HG03095 (cell line): ENCODE results near the gene HAGH.
A peak's percentile ranks its signal among the peaks of the same experiment; 100 is the strongest.

Experiments
- ATAC-seq: cut with Tn5 transposase; IDR thresholded peaks from one replicate; pipeline ENCODE4 v1.9.1; 2021; ENCODE audit warnings: moderate library complexity; ENCODE audit not compliant: unreplicated experiment

The HAGH gene

GRCh38 chr16:1832838-1833454 is 6.3 kb upstream of the HAGH start:
- ATAC-seq = no peak

DNA sequence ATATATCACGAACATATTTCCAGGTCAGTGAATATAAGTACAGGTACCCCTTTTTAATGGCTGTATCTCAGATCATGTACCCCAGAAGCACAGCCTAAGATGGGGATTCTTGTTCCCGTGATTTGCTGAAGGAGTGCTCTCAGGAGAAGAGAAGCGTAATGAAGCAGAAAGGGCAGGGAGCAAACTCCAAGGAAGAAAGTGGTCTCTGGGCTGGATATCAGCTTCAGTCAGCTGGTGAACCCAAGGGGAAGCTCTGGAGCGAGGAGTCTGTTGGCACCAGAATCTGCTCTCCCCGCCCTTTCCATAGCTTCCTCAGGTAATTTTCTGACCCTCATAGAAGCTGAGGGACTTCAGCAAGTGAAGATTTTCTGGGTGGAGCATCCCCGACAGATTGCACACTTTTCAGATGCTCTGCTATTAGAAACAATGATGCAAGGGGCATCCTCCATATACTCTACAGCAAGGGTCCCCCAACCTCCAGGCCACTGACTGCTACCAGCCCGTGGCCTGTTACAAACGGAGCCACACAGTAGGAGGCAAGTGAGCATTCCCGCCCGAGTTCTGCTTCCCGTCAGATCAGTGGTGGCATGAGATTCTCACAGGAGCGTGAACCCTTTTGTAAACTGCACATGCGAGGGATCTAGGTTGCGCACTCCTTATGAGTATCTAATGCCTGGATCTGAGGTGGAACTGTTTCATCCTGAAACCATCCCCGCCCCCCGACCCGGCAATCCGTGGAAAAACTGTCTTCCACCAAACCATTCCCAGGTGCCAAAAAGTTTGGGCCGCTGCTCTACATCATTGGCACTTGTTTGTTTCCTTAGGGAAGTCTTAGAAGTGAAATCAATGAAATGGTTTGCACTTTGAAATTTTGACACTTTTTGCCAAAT is 4.8 kb upstream of the HAGH start:
- no peak for ATAC-seq

DNA sequence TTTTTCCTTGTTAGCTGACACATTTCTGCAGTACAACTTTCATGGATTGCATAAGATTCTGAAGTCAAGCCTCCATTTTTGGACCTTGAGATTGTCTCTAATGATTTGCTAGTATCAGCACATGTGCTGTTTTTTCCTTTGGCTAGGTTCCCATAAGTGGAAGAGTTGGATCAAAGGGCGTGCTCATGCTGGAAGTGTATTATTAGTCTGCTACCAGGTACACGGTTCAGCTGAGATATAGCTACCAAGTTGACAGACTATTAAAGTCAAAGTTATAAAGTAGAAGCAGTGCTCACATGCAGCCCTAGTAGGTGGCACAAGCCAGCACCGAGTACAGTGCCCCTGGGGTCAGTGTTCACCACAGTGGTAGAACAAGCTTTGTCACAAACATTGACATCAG is 3.6 kb upstream of the HAGH start:
- ATAC-seq = no peak

DNA sequence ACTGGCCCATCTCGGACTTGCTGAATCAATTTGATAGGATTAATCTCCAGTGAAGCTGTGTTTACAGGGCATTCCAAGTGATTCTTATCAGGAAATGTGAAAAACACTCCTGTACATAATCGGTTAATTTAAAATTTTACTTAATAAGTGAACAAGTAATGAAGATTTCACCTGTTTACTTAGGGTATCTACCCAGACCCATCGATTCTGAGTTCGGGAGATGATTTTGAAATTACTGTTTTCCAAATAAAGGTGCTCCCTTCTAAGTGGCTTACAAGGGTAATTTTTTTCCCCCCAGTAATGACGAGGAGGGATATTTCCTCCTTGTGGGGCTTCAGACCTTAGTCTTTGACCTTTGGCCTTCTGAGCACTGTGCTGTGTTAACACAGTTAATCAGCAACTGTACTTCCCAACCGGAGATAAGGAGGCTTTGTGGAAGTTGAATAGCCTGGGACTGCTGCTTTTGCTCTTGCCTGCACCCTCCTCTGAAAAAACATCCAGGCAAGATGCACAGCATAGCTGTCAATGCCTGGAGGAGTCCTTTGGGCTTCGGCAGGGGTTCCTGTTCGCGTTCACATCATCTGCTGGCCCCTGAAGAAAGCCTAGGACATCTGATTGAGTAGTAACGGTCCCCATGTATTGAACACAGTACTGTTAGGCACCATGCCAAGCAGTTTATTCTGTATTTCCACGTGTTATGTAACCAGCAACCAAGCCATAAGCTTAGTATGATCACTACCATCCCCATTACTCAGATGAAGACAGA is 2.2 kb upstream of the HAGH start:
- ATAC-seq = no peak

- ATAC-seq = peak; percentile 45
Measured at GRCh38 chr16:1825864-1826690, 548 bp downstream of the HAGH start.

- no peak for ATAC-seq
Measured at GRCh38 chr16:1825381-1825863, 1.2 kb downstream of the HAGH start.

DNA sequence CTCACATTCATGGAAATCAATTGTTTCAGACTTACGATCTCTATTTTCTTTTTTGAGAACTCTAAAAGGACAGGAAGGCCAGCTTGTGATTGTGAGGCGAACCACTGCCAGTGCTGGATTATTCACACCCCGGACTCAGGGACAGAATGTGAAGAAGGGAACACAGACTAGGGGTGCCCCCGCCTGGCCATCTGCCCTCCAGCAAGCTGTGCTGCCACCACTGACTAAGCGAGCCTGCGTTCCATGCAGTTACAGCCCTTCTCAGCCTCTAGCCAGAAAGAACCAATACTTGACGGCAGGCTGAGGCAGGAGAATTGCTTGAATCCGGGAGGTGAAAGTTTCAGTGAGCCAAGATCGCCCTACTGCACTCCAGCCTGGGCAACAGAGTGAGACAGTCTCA is 2.8 kb downstream of the HAGH start:
- no peak for ATAC-seq

DNA sequence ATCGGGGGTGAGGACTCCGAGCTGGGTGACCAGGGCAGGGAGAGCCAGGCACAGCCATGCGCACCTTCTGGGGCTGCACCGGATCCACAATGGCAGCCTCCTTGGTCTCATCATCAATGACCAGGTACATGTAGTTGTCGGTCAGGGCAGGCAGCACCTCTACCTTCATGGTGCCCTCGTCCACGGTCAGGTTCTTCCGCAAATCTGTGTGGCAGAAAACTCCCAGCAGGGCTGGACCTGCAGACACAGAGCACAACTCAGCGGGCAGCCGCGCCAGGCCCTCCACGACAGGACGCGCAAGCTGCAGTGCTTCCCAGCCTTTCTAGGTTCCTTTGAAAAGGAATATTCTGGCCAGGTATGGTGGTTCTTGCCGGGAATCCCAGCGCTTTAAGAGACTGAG is 3.8 kb downstream of the HAGH start:
- ATAC-seq = no peak

GRCh38 chr16:1821861-1822611 is 4.6 kb downstream of the HAGH start:
- ATAC-seq = no peak

DNA sequence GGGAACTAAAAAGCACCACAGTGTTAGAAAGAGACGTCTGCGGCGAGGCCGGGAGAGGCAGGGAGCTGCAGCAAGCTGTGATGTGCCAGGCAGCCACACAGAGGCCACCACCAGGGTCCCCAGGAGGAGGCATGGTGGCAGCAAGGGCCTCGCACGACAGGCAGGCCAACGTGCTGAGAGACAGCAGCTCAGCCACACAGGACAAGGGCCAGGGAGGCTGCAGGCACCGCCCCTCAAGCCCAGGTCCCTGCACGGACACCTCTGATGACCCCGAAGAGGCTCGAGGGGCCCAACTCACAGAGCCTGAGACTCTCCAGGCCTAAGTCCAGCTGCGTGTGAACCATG is 5.7 kb downstream of the HAGH start:
- ATAC-seq = no peak

GRCh38 chr16:1820096-1820945 is 6.3 kb downstream of the HAGH start:
- ATAC-seq = no peak

GRCh38 chr16:1819611-1820010 is 7.0 kb downstream of the HAGH start:
- ATAC-seq = no peak

DNA sequence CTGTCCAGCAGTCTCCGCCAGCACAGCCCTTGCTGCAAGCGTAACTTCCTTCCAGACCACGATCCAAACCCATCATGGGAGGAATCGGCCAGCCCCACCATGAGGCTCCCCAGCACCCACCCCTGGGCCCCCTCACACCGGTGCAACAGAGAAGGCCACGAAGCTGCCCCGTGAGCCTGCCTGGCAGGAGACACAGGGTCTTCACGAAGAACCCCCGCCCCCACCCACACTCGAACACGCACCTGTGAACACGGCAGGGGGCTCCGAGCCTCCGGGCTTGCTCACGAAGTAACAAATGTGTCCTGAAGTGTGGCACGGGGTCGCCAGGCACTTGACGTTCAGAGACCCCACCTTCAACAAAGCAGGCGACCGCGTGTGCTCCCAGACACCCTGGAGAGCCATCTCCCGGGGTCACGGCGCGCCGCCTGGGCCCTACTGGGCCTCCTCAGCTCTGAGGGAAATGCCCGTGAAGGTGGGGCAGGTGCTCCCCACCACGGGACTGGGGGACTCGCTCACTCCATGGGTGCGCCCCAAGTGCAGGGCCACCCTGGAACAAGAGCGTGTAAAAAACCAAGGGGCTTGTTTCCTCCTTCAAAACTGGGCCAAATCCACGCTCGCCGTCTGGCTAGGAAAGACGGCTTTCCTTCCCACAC is 7.6 kb downstream of the HAGH start:
- ATAC-seq = no peak

- no peak for ATAC-seq
Measured at GRCh38 chr16:1818204-1818872, 8.3 kb downstream of the HAGH start.

DNA sequence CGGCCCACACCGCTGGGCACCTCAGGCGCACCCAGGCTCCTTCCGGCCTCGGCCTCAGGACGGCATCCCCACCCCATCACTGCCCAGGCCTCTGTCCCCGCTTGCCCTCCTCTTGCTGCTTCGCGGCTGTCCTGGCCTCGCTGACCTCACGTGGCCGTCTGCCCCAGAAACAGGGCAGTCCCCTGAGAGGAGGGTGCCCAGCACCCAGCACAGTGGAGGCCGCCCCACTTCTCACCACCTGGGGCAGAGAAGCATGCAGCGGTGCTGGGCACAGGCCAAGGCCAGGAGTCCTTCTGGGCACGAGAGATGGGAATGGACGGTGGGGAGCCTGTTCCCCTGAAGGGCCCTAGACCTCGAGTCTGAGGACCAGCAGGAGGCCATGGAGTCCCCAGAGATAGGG is 8.9 kb downstream of the HAGH start:
- no peak for ATAC-seq

GRCh38 chr16:1817276-1817589 is 9.4 kb downstream of the HAGH start:
- no peak for ATAC-seq

DNA sequence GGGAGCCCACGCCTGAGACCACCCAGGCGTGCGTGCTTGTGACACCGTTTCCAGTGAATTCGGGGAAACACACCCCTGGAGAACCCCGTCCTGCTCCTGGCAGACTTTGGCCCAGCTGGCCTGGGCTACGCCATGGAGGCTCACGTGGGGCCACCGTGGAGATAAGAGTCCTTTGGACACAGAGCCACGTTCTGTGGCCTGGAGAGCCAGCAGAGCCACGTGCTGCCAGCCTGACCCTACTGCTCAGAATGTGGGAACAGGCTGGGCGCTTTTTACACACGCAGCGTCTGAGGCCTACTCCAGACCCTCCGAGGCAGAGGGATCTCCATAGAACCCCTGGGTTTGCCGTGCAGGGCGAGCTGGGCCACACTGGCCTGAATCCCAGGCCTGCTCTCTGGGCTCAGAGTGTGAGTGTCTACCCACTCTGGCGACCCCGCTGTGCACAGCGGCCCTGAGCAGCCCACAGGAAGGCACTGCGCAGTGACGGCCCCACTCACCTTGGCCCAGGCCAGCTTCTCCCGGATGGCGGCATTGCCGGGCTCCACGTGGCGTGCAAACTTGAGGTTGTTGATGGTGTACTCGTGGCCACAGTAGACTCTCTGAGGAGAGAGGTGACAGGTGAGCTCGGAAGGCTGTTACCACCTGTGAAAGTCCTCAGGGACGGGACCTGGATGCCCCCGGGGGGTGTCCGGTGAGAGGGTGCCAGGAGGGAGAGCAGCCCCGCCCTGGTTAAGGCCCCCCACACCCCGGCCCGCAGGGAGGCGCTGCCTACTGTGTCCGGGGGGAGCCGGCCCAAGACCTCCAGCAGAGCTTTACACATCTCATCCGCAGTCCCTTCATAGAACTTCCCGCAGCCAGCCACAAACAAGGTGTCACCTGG is 10.0 kb downstream of the HAGH start:
- ATAC-seq = no peak
